Stimulated activated CD4-positive, alpha-beta T cell treated with anti-CD3 and anti-CD28 coated beads, Interleukin-12 subunit alpha, Interleukin-12 subunit beta, amount 100 ng/mL, for 24 hours (primary cell): ENCODE data around the gene ADGRL2.

Source experiments
- DNase-seq, 2 experiments: peaks; one replicate each; pipeline ENCODE4 v3.0.0-alpha.2; 2020; ENCODE audit warnings: low read depth in 2 of 2

Gene ADGRL2

DNA sequence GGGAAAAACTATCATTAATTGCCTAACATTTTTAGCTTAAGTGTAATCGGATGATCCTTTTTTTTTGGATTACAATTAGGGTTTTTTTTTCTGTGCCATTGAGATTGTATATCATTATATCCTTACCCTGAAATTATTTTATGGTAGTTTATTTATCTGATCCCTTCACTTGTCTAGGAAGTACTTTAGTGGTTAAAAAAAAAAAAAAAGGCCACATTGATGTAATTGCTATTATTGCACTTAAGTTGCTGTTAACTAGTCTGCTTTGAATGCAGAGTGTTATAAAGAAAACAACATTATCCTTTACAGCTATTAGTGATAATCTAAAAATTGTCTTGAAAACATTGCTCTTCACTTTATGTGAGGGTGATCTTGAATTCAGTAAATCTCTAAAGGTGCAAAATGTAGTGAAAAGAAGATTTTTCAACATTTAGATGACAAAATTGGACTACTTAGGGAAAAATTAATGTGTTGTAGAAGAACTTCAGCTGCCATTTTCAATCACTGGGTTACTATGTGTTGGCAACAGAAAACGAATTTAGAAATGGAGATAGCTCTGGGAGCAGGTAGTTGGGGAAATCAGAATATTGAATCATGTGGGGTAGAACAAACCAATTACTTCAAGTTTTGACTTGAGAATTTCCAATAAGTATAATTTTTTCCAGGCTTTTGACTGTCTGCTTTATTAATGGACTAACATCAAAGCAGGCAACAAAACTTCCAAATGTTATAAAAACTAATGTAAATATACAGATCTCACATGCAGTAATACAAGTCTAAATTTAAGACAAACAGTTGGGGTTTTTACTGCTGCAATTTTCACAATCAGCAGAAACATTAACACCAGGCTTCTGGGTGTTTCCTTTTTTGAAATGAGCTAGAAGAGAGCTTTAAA lies 5.0 kb downstream of the ADGRL2 start:
- no peak for DNase-seq

DNA sequence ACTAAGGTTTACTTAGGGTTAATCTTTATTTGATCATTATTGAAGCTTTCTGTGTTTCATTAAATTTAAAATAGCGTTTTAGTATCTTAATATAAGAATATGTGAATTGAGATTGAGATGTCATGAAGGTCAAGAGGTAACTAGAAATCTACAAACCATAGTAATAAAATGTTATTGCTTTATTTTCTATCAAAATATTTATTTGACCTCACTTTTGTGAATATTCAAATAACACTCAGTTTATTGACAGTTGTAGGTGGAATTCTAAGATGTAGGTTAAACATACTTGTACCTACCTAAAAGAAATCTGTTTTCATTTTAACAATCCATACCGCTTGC lies 5.7 kb downstream of the ADGRL2 start:
- no peak for DNase-seq

GRCh38 chr1:81808760-81809159 lies 8.0 kb downstream of the ADGRL2 start:
- no peak for DNase-seq

DNA sequence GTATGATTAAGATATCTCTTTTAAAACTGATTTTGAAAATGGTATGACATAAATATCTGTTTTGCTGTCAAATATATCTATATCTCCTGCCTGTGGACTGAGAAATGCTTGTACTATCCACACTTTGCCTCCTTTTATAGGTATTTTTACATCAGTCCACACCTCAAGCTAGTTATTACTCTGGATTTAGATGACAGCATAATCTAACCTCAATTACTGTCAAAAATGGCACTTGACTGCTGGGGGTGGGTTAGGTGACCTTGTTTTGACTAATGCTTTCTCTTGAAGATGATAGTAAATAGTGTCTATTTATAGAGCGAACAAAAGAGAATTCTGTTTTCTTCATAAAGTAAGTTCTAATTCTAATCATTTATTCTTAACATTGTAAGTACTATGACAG lies 9.1 kb downstream of the ADGRL2 start:
- DNase-seq = no peak

DNA sequence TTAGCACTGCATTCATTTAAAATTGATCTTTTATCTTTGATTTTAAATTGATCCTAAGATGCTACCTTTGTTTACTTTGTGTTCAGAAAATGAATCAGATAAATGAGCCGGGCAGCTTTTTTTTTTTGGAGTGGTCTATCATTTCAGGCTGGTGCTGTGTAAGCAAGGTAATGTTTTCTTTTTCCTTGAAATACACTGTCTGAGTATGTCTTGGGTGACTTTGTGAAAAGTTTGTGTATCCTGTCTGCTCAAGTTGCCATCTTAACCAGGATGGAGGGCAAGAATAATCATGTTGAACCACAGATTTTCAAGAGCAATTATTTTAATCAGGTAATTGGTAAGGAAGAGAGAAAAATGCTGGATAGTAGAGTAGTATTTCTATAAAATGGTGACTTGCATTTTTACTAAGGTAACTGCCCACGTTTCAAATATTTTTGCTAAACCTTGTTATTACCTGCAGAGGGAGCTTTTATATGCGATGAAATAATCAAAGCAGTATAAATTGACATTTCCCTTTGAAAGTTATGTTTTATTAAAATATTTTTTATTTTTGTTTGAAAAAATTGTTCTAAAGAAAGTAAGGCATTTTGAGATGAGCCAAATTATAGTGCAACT lies 11.1 kb downstream of the ADGRL2 start:
- DNase-seq = no peak

DNA sequence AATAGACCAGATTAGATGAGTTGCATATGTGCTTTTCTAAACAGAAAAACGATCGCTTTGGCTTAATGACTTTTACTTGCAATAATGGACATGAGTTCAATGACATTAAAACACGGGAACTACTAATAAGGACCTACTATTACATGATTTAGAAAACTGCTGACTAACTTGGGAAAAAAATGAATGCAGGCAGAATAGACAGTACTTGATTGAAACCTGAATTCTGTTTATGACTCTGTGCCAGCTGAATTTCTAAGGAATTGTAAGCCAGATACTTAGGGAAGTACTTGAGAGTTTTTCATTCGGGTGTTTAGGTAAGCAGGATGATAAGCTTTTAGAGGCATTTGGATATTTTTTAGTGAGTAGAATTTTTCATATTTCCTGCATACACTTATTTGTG lies 12.0 kb downstream of the ADGRL2 start:
- DNase-seq = no peak

- DNase-seq = no peak
Measured at GRCh38 chr1:81813691-81814090, 13.0 kb downstream of the ADGRL2 start.

GRCh38 chr1:81819613-81820012 lies 18.9 kb downstream of the ADGRL2 start:
- DNase-seq = no peak

DNA sequence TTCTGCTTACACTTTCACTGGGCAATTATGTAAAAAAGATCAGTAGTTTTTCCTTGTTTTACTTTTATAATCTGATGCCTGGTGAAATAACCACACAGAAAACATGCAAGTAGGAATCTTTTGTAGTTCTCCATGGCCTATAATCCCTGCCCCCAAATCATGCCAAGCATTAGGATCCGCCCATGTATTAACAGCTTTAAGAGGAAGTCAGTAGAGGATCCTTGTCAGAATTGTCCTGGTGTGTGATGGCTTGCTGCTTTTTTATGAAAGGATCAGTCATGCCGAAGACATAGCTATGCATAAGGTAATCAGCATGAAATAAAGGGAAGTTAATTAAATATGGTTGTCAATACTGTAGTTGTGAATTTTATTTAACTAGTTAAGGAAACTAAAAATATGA lies 20.0 kb downstream of the ADGRL2 start:
- no peak for DNase-seq

DNA sequence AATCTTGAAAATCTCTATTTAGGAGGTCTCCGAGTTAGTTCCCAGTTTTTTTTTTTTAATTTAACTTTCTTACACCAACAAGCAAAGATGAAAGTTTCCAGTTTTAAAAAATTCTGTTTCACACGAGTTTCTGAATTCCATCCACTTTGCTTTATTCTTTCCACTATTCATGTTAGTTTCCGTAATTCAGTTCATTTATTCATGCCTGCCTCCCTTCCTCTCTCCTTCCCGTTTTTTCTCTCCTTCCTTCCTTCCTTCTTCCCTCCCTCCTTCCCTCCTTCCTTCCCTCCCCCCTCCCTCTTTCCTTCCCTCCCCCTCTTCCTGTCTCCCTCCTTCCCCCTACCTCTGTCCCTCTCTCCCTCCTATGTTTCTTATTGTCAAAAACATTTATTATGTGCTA lies 22.3 kb downstream of the ADGRL2 start:
- no peak for DNase-seq

DNA sequence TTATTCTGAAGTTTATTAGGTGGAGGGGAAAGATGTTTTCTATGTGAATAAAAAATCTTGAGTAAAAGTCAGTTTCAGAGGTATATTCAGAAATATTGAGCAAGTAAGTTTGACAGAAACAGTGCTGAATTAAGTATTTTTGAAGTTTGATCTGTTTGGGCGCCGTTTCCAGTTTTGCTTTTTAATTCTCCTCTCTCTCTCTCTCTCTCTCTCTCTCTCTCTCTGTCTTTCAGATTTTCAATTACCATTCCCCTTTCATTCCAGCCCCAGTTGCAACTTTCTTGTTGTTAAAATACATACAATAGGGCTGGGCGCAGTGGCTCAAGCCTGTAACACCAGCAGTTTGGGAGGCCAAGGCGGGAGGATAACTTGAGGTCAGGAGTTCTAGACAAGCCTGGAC lies 24.0 kb downstream of the ADGRL2 start:
- DNase-seq = no peak

DNA sequence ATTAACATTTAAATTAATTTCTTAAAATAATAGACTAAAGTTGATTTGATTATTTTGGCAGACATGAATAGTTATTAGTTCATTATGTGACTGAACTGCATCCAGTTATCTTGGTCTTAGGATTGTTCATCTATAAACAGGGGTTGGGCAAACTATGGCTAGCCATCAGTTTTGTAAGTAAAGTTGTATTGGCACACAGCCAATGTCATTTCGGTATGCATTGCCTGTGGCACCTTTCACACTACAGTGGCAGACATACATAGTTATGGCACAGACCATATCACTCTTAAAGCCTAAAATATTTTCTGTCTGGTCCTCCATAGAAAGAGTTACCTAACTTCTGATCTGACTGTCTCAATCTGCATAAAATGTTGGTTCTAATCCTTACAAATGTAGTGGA lies 27.2 kb downstream of the ADGRL2 start:
- no peak for DNase-seq

- DNase-seq = no peak
Measured at GRCh38 chr1:81832573-81832972, 31.8 kb downstream of the ADGRL2 start.

- no peak for DNase-seq
Measured at GRCh38 chr1:81833722-81834121, 33.0 kb downstream of the ADGRL2 start.

DNA sequence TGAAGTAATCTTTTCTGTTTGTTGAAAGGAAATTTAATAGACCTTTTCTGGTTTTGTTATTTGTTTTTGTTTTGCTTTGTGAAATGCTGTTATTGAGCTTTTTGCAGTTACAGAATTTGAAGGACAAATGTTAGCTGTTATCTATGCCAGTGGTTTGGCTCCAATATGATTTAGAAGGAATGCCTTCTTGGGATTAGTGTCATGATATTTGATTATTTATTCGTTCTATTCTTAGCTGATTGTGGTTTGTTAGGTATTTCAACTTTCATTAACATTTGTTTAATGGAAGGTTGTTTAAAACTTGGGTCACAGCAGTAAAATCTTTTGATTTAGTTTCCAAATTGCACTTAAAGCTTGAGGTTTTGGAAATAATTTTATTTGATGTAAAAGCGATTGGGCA lies 33.5 kb downstream of the ADGRL2 start:
- DNase-seq = no peak

DNA sequence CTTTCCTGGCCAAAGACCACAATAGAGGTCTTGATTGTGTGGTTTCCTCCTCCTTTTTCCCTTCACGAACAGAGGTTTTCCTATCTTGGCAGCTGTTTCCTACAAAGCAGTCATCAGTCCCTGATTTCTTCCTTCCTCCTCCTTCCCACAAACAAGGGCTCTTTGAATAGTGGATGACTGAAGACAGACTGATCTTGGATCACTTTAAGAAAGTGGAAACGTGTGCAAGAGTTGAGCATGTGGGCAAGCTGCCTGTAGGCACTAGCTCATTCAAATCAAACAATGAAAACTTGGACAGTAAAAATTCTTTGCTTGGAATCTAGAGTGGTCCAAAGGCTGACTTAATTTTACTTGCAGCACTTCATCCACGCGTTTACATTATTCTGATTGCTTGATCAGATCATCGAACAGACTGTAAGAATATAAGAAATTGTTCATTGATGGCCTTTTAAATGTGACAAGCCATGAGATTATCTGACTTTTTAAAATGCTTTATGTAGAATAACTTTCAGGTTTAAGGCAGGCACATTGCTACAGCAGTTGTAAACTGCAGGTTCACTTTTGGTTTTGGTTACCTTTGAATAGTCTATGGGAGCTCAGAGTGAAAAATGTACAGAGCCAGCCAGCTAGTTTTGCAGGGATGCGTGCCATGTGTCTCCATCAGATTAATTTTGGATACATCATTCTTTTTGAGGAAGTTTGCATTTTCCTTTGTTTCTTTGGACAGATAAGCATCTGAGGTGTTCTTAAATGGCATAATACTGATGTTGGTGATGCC lies 34.4 kb downstream of the ADGRL2 start:
- no peak for DNase-seq

- DNase-seq = no peak
Measured at GRCh38 chr1:81836007-81836626, 35.4 kb downstream of the ADGRL2 start.

GRCh38 chr1:81838600-81839218 lies 38.0 kb downstream of the ADGRL2 start:
- DNase-seq = no peak

- DNase-seq = no peak
Measured at GRCh38 chr1:81840805-81841204, 40.1 kb downstream of the ADGRL2 start.

- DNase-seq = no peak
Measured at GRCh38 chr1:81841795-81842194, 41.1 kb downstream of the ADGRL2 start.

DNA sequence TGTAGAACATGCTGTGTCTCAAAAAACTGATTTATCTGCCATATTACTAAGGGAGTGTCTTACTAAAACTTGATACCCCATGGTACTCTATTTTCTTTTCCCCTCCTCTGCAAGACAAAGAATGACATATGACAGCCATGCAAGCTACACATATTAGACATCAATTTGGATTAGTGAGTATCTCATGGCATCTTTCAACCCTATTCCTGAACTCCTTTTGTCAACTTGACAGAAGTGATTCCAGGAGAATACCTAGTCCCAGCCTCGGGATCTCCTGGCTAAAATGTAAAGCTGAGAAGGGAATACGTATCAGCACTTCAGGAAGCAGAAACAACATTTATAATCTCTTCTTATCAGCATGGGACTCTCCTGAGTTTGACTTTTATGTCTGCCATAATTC lies 43.7 kb downstream of the ADGRL2 start:
- DNase-seq = no peak

DNA sequence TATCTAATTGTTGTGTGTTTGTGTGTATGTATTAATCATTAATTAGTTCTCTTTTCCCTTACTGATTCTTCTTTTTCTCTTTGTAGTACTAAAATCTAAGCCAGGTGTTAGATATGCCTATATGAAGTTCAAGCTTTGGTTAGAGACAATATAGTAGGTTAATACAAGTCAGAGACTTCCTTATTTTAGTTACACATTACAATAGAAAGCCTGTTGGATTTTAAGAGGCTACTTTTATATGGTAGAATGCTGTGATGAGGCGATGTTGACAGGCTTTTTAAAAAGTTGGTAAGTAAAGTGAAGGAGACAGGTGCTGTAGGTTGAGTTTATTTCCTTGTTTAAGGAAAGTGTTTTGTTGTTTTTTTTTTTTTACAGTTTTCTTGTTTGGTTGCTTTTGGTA lies 45.9 kb downstream of the ADGRL2 start:
- DNase-seq = no peak
